Mononuclear cell (primary cell): ENCODE data around the gene EID1. TPM values are rescaled to one million over a fixed set of nuclear protein-coding genes. Genes with fewer than 3 reads are reported as not detected.

Experiments
- H3K27me3 ChIP-seq: 2 replicates; pipeline ENCODE4 v1.6.0; 2011; ENCODE audit warnings: low read length, control low read depth; ENCODE audit not compliant: insufficient read depth
- H3K4me1 ChIP-seq: 2 replicates; pipeline ENCODE4 v1.5.1; 2011; ENCODE audit warnings: mild to moderate bottlenecking, low read length, control low read depth; ENCODE audit not compliant: insufficient read depth
- H3K4me3 ChIP-seq: 2 replicates; pipeline ENCODE4 v1.5.1; 2011; ENCODE audit warnings: mild to moderate bottlenecking, low read length, moderate library complexity
- H3K9me3 ChIP-seq: 2 replicates; pipeline ENCODE4 v1.5.1; 2011; ENCODE audit warnings: low read depth, mild to moderate bottlenecking, control low read depth, low read length
- total RNA-seq: library from RNA; depleted of rRNA; stranded (reverse); fragments of >200 nt; gene quantifications from one replicate; pipeline ENCODE4 v1.2.3, GENCODE V29; 2012

The EID1 gene
- total RNA-seq, 1 donor: 79.9 TPM

DNA sequence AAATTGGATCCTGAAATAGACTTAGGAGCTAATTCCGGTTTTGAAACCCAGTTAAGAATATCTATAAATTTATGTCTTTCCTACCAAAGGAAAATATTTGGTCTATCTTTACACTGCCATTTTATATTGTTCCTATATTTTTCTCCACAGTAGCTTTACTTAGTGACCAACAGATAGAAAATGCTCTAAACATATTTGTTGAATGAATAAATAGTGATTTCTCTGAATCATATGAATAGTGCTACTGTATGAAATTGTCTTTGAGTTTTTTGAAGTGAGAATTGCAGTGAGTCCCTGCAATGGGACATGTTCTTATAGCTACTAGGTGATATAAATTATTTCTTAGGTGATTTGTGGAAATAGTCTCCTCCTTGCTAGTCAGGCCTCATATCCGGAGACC lies 18.5 kb upstream of the EID1 start:
- no peaks in the 10 kb centered on the region for H3K9me3 ChIP-seq
- peaks cover 3% of the 10 kb centered on the region for H3K4me1 ChIP-seq
- H3K27me3 ChIP-seq: no peaks in the 10 kb centered on the region
- H3K4me3 ChIP-seq: no peak overlapping the region

DNA sequence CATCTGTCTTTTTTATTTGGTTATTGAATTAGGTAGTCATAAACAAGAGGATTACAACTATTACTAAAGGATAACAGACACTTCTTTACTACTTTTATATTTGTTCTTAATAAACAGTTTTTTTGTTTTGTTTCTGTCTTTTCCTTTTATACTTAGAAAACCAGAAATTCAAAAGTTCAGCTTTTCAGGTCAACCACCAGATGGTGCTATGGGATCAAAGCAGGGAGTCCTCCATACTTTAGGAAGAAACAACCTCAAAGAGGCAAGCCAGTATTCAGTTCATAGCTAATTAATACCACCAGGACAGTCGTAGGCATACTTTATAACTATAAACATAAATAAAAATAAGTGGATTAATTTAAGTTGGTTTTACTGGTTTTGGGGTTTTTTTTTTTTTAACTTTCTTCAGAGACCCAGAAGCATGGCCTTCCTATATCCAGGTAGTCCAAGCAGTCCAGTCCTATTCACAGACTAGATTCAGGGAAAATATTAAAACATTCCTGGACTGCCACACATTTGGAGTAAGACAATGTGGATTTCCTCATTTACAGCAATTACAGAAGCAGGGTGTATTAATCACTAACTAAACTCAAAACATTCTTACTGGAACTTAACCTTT lies 16.0 kb upstream of the EID1 start:
- H3K4me1 ChIP-seq: peaks cover 3% of the 10 kb centered on the region
- no peaks in the 10 kb centered on the region for H3K27me3 ChIP-seq

DNA sequence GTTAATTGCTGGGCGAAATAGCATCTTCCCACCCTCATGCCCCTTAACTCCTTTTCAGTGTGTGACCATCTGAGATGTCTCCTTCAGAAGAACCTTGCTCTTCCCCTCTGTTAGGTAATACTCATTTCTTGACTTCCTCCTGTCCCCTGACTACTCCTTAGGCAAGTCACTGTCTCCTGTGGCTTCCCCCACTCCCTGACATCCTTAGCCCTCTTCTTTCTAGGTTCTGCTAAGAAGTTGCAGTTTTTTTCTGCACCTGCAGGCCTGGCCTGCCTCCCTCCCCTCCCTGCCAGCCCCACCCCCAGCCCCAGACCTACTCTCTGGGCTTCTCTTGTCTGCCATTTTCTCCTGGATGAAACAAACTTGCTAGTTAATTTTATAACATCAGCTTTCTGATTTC lies 15.2 kb upstream of the EID1 start:
- Histone ChIP-seq H3K27me3 (no peaks in the 10 kb centered on the region), H3K4me1 (peaks cover 3% of the 10 kb centered on the region), H3K4me3 (no peak overlapping the region), H3K9me3 (no peaks in the 10 kb centered on the region)

More for the DNA sequence above, 16.0 kb upstream of the EID1 start:
- no peaks in the 10 kb centered on the region for H3K9me3 ChIP-seq
- no peak overlapping the region for H3K4me3 ChIP-seq

DNA sequence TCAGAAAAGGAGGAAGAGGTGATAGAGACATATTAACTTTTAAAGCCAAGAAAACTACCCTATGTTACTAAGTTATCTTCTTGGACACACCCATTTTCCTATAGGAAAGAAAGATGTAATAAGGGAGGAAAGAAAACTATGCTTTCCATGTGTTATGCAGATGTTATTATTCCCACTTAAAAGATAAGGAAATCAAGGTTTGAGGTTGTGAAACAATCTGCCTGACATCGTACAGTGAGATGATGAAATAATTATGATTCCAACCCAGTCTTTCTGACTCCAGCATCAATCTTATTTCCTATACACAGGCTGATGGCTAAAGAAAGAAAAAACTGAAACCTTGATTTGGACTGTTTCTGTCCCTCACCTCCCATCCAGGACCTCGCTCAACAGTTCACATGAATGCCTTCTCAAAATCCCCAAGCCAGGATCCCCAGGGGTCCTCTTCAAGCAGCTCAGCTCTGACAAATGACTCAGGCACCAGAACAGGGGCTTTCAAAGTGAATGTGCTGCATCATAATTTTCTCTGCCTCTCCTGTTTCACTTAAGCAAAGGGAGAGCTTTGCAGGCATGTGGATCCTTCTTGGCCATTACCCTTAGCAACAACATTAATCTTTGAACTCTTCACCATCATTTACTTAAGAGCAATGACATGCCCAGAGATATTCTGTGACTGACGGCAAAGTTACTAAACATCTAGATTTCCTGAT lies 12.4 kb upstream of the EID1 start:
- Histone ChIP-seq H3K4me3 (no peak overlapping the region), H3K4me1 (peaks cover 3% of the 10 kb centered on the region), H3K9me3 (no peaks in the 10 kb centered on the region), H3K27me3 (peaks cover 1% of the 10 kb centered on the region)

DNA sequence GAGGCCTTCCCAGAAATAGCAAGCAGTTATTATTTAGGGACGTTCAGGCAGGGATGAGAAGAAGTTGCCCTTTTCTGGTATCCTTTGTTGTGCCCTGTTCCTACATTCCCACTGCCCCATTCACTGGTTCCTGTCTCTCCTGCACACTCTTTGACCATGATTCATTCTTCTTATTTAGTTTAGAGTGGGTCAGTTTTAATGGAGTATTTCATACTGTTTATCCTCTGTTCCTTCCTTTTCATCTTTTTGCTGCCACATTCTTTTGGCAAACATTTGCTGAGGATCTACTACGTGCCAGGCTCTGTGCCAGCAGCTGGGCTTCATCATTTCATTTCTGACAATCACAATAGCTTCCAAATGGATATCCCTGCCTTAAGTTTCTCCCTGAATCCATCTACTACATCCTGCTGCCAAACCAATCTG lies 11.8 kb upstream of the EID1 start:
- H3K27me3 ChIP-seq: peaks cover 6% of the 10 kb centered on the region
- H3K4me3 ChIP-seq: no peak overlapping the region
- no peaks in the 10 kb centered on the region for H3K9me3 ChIP-seq
- H3K4me1 ChIP-seq: peaks cover 3% of the 10 kb centered on the region

DNA sequence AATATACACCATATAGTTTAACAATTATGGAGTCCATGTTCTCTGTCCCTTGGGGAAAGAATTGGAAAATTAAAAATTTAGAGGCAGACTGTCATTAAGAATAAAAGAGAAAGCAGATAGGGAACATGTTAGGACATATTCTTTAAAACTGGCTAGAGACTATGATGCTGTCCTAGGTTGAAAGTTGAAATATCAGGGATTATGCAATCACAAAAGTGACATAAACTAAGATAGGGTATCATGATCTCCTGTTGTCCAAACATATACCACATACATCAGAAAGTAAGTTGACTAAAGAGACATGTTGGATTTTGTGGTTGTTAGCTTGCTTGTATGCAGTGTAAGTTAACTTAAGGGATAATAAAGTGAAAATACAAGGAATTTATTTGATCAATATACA lies 9.9 kb upstream of the EID1 start:
- H3K4me1 ChIP-seq: no peaks in the 10 kb centered on the region
- peaks cover 11% of the 10 kb centered on the region for H3K27me3 ChIP-seq
- H3K9me3 ChIP-seq: no peaks in the 10 kb centered on the region
- H3K4me3 ChIP-seq: no peak overlapping the region

DNA sequence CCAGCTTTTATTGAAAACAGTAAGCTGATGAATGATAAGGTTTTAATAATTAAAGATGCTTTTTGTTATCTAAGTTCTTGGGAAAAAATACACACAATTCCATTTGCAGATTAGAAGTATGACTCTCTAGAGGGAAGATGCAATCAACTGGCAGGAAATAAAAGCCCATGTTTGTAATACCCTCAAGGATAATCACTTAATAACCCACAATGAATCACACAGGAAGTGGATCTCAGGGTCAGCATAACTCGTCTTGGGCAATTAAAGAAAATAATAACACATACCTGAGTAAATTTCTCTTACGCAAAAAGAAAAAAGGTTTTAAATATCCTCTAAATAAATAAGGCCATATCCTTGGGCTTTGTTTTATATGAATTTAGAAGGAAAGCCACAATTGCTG lies 9.4 kb upstream of the EID1 start:
- no peaks in the 10 kb centered on the region for H3K4me1 ChIP-seq
- H3K4me3 ChIP-seq: no peak overlapping the region
- H3K9me3 ChIP-seq: no peaks in the 10 kb centered on the region
- peaks cover 11% of the 10 kb centered on the region for H3K27me3 ChIP-seq

DNA sequence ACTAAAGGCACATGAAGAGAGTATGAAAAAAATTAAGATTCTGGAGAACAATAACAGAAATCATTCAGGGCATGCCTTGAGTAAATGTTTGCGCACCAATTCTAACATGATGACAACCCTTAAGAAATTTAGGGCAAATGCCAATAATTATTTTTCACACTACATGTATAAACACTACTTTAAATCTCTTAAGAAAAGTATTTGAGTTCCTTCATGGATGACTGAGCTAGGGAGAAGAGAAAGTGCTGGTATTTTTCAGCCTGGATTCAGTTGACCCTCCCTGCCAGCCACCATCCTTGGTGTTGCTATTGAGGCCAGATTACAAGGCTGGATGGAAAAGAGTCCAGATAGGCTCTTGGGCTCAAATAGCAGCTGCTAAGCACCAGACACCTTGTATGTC lies 8.0 kb upstream of the EID1 start:
- Histone ChIP-seq H3K4me1 (no peaks in the 10 kb centered on the region), H3K9me3 (no peaks in the 10 kb centered on the region), H3K27me3 (peaks cover 11% of the 10 kb centered on the region), H3K4me3 (no peak overlapping the region)

DNA sequence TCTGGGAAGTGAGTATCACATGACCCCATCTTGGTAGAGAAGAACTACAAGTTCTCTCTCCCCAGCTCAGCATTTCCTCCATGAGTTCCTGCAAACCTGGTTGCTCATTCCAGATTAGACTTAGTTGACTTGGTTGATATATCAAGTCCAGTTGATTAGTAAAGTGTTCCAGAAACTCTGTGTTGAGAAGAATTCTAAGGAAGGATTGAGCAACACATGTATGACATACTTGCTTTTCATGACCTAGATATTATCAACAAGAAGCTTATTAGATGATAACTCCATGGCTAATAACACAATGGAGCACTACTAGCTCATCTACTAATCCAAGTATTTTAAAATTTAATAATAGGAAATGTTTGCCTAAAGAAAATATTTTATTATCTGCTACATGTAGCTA lies 6.4 kb upstream of the EID1 start:
- H3K4me3 ChIP-seq: no peak overlapping the region
- H3K9me3 ChIP-seq: no peaks in the 10 kb centered on the region
- H3K27me3 ChIP-seq: peaks cover 11% of the 10 kb centered on the region
- H3K4me1 ChIP-seq: no peaks in the 10 kb centered on the region

DNA sequence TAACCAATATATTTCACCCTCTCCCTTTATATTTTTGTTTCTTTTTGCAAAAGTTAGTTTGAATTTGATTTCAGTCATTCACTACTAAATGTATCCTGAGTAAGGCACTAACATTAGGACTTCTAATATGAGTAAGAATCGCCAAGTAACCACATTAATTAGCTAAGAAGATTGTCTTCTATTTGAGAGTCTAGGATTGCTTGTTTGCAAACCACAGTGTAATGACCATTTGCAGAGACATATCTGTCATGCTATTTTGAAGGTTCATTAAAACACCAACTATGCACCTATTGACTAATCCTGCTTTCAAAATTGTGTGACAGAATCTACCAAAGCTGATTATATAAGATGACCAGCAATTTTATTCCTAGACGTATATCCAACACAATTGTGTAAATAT lies 5.3 kb upstream of the EID1 start:
- peaks cover 11% of the 10 kb centered on the region for H3K27me3 ChIP-seq
- no peaks in the 10 kb centered on the region for H3K9me3 ChIP-seq
- no peak overlapping the region for H3K4me3 ChIP-seq
- H3K4me1 ChIP-seq: no peaks in the 10 kb centered on the region

DNA sequence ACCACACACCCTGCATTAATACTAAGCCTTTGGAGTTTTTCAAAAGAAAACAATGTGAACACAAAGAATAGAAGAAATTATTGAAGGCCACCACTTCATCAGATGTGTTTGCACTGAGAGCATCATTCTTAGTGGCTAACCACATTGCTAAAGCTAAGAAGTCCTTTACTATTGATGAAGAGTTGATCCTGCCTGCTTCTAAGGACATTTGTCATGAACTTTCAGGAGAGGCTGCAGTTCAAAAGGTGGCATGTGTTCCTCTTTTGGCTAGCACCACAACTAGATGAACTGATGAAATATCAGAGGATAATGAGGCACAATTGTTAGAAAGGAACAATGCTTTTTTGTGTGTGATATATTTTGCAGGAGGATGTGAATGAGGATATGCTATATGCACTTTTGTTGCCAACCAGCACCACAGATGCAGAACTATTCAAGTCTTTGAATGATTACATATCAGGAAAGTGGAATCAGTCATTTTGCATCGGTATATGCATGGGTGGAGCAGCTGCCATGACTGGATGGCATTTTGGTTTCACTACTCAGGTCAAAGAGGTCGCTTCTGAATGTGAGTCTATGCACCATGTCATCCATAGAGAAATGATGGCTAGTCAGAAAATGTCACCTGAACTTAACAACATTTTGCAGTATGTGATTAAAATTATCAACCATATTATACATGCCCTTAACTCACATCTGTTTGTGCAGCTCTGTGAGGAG lies 2.5 kb upstream of the EID1 start:
- Histone ChIP-seq H3K4me1 (peaks cover 10% of the 10 kb centered on the region), H3K27me3 (peaks cover 10% of the 10 kb centered on the region), H3K4me3 (no peak overlapping the region), H3K9me3 (no peaks in the 10 kb centered on the region)

DNA sequence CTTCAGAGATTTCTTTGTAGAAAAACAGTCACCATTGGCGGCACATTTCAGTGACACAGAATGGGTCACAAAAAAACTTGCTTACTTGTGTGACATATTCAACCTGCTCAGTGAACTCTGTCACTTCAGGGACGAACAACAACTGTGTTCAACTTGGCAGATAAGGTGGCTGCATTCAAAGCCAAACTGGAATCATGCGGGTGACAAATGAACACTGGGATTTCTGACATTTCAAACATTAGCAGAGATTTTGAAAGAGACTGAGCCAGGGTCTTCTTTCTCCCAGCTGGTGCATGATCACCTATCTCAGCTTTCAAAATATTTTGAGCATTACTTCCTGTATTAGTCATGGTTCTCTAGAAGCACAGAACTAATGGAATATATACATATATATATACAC lies 1.9 kb upstream of the EID1 start:
- Histone ChIP-seq H3K9me3 (no peaks in the 10 kb centered on the region), H3K27me3 (peaks cover 6% of the 10 kb centered on the region), H3K4me3 (no peak overlapping the region), H3K4me1 (peaks cover 10% of the 10 kb centered on the region)

DNA sequence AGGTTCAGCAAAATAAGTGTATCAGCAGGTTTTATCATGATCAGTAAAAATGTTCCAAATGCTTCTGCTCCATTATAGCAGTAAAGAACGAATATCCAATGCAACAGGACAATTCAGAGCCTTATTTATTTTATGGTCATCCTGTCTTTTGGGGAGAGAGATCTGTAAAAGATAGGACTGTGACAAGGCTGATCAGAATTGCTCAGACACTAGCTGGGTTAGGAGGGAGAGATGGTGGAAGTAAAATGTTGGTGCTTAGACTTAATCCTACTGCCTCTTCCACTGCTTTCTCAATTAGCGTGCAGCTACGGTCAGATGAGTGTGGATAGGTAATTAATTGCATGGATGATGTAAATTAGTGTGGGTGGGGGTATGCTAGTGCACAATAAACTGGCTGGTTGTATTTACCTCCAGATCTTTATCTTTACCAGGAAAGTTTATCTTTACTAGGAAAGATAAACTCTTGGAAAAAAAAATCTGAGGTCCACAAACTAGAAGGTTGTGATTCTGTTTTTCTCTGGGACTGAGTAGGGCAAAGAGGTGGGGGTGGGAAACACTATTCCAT lies 2.2 kb downstream of the EID1 start:
- no peaks in the 10 kb centered on the region for H3K9me3 ChIP-seq
- no peaks in the 10 kb centered on the region for H3K27me3 ChIP-seq
- no peak overlapping the region for H3K4me3 ChIP-seq

DNA sequence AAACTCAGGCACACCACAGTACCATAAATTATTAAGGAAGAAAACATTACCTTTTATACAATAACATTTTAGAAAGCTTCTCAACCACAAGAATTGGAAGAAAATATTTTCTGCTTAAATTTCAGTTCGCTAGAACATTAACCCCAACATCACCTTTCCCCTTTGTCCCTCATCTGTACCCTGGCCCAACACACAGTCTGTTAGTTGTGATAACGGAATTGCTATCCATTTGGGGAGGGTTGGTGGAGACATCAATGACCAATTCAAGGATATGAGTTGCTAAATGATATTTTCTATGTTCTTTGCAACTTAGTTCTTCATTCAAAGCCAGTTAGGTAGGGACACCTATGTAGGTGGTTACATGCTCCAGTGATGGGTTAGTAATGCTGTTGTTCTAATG lies 5.8 kb downstream of the EID1 start:
- no peak overlapping the region for H3K4me3 ChIP-seq
- no peaks in the 10 kb centered on the region for H3K9me3 ChIP-seq
- peaks cover 4% of the 10 kb centered on the region for H3K27me3 ChIP-seq
- peaks cover 5% of the 10 kb centered on the region for H3K4me1 ChIP-seq

More for the DNA sequence above, 2.2 kb downstream of the EID1 start:
- peaks cover 10% of the 10 kb centered on the region for H3K4me1 ChIP-seq

DNA sequence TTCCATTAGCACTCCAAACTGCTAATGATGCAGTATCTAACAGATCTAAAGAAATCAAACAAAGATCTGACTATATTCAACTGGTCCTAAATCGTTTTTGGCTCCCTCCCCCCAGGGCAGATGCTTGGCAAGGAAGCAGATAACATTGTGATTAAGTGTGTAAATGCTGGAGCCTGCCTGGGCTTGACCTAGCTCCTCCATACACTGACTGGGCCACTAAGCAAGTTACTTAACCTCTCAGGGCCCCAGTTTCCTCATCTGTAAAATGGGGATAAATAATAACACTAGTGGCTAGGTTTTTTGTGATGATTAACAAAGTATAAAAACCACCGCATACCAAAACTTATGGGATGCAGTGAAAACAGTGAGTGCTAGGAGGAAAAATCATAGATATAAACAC lies 9.2 kb downstream of the EID1 start:
- H3K27me3 ChIP-seq: peaks cover 4% of the 10 kb centered on the region
- H3K4me3 ChIP-seq: no peak overlapping the region
- H3K4me1 ChIP-seq: no peaks in the 10 kb centered on the region
- H3K9me3 ChIP-seq: no peaks in the 10 kb centered on the region
